ENCODE measurements around the gene AMOTL2.
A peak's percentile ranks its signal among the peaks of the same experiment; 100 is the strongest.

DNA sequence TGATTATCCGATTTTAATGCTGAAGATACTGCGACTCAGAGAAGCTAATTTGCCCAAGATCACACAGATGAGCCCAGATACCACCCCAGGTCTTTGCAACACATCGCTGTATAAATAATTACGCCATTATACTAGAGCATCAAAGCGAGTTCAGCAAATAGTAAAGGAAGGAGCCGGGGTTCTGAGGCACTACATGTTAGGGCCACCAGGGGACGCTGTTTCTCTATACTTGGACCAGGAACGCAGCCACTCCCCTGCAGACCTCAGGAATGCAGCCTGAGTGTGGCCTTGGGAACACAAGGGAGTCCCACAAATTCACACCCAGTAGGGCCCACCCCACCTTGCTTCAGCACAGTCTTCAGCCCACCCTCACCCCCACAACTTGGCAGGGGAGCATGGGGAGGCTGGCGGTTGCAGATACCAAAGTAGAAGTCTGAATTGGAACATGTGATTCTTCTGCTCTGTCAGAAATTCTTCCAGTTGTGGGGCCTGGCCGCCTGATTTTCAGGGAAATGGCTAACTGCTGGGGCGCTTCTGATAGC, 65.8 kb downstream of the AMOTL2 start:
- TF ChIP-seq, protein P1, sequence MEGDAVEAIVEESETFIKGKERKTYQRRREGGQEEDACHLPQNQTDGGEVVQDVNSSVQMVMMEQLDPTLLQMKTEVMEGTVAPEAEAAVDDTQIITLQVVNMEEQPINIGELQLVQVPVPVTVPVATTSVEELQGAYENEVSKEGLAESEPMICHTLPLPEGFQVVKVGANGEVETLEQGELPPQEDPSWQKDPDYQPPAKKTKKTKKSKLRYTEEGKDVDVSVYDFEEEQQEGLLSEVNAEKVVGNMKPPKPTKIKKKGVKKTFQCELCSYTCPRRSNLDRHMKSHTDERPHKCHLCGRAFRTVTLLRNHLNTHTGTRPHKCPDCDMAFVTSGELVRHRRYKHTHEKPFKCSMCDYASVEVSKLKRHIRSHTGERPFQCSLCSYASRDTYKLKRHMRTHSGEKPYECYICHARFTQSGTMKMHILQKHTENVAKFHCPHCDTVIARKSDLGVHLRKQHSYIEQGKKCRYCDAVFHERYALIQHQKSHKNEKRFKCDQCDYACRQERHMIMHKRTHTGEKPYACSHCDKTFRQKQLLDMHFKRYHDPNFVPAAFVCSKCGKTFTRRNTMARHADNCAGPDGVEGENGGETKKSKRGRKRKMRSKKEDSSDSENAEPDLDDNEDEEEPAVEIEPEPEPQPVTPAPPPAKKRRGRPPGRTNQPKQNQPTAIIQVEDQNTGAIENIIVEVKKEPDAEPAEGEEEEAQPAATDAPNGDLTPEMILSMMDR (IDR thresholded peaks at IDR 0.05), result peak; percentile 81 to 99 (median 96)
- TF ChIP-seq POLR2A (IDR thresholded peaks at IDR 0.05), result no peak

All from Peyer's patch (tissue), 4 donors.